ENCODE data around the gene POR. TPM values are rescaled to one million over a fixed set of nuclear protein-coding genes. Genes with fewer than 3 reads are reported as not detected.

POR gene
- total and polyA plus RNA-seq, 9 donors: 30.4 to 42.7 (median 35.2) TPM

- 86% methylated on average over 17 of the region's 30 CpGs for WGBS (ENCODE audit: insufficient coverage)
- Histone ChIP-seq H3K36me3 (ENCODE audit: control insufficient read depth, insufficient read depth, low read length) (peaks cover 19% of the 10 kb centered on the region), H3K4me1 (ENCODE audit: control insufficient read depth, insufficient read depth, low read length) (peaks cover 66% of the 10 kb centered on the region), H3K27me3 (ENCODE audit: control insufficient read depth, insufficient read depth, low read length) (no peaks in the 10 kb centered on the region), H3K9me3 (replicated peaks; ENCODE audit: control insufficient read depth, low read depth, low read length) (no peaks in the 10 kb centered on the region), H3K4me3 (ENCODE audit: low read length) (no peak overlapping the region), H3K27ac (ENCODE audit: low read length) (no peak overlapping the region)
- no peak for DNase-seq
These were observed 54.9 kb downstream of the POR start for GRCh38 chr7:75969704-75970498.

- 82% methylated on average over 13 of the region's 14 CpGs for WGBS (ENCODE audit: insufficient coverage)
- H3K4me1 ChIP-seq (ENCODE audit: control insufficient read depth, insufficient read depth, low read length): peaks cover 51% of the 10 kb centered on the region
- H3K27ac ChIP-seq (ENCODE audit: low read length): no peak overlapping the region
- DNase-seq: no peak
- no peak overlapping the region for H3K4me3 ChIP-seq (ENCODE audit: low read length)
- H3K36me3 ChIP-seq (ENCODE audit: control insufficient read depth, insufficient read depth, low read length): peaks cover 19% of the 10 kb centered on the region
- no peaks in the 10 kb centered on the region for H3K27me3 ChIP-seq (ENCODE audit: control insufficient read depth, insufficient read depth, low read length)
- no peaks in the 10 kb centered on the region for H3K9me3 ChIP-seq (replicated peaks; ENCODE audit: control insufficient read depth, low read depth, low read length)
These were observed 56.5 kb downstream of the POR start for GRCh38 chr7:75971309-75971960.

- H3K4me1 ChIP-seq (ENCODE audit: control insufficient read depth, insufficient read depth, low read length): peaks cover 49% of the 10 kb centered on the region
- H3K27me3 ChIP-seq (ENCODE audit: control insufficient read depth, insufficient read depth, low read length): no peaks in the 10 kb centered on the region
- 40% methylated on average over 14 of the region's 19 CpGs for WGBS (ENCODE audit: insufficient coverage)
- no peaks in the 10 kb centered on the region for H3K9me3 ChIP-seq (replicated peaks; ENCODE audit: control insufficient read depth, low read depth, low read length)
- no peak overlapping the region for H3K4me3 ChIP-seq (ENCODE audit: low read length)
- no peak overlapping the region for H3K27ac ChIP-seq (ENCODE audit: low read length)
- peak; percentile 48 for DNase-seq
- H3K36me3 ChIP-seq (ENCODE audit: control insufficient read depth, insufficient read depth, low read length): peaks cover 19% of the 10 kb centered on the region
These were observed 57.2 kb downstream of the POR start for GRCh38 chr7:75971961-75972763.

GRCh38 chr7:75977743-75978142 is 62.8 kb downstream of the POR start:
- Histone ChIP-seq H3K4me3 (ENCODE audit: low read length) (no peak overlapping the region), H3K36me3 (ENCODE audit: control insufficient read depth, insufficient read depth, low read length) (peaks cover 37% of the 10 kb centered on the region), H3K27me3 (ENCODE audit: control insufficient read depth, insufficient read depth, low read length) (no peaks in the 10 kb centered on the region), H3K9me3 (replicated peaks; ENCODE audit: control insufficient read depth, low read depth, low read length) (no peaks in the 10 kb centered on the region), H3K4me1 (ENCODE audit: control insufficient read depth, insufficient read depth, low read length) (peaks cover 28% of the 10 kb centered on the region), H3K27ac (ENCODE audit: low read length) (peak overlapping the region; percentile 67)
- WGBS (ENCODE audit: insufficient coverage): no CpG with 5 or more reads among the region's 8 CpGs
- DNase-seq: peak; percentile 97

GRCh38 chr7:75979759-75980429 is 64.9 kb downstream of the POR start:
- Histone ChIP-seq H3K27me3 (ENCODE audit: control insufficient read depth, insufficient read depth, low read length) (no peaks in the 10 kb centered on the region), H3K4me1 (ENCODE audit: control insufficient read depth, insufficient read depth, low read length) (peaks cover 28% of the 10 kb centered on the region), H3K36me3 (ENCODE audit: control insufficient read depth, insufficient read depth, low read length) (peaks cover 52% of the 10 kb centered on the region), H3K27ac (ENCODE audit: low read length) (no peak overlapping the region), H3K9me3 (replicated peaks; ENCODE audit: control insufficient read depth, low read depth, low read length) (no peaks in the 10 kb centered on the region), H3K4me3 (ENCODE audit: low read length) (no peak overlapping the region)
- 76% methylated on average over 14 of the region's 22 CpGs for WGBS (ENCODE audit: insufficient coverage)
- DNase-seq: peak; percentile 22

- no peaks in the 10 kb centered on the region for H3K9me3 ChIP-seq (replicated peaks; ENCODE audit: control insufficient read depth, low read depth, low read length)
- DNase-seq: no peak
- WGBS (ENCODE audit: insufficient coverage): 86% methylated on average over 27 of the region's 29 CpGs
- no peak overlapping the region for H3K27ac ChIP-seq (ENCODE audit: low read length)
- no peak overlapping the region for H3K4me3 ChIP-seq (ENCODE audit: low read length)
- peaks cover 28% of the 10 kb centered on the region for H3K4me1 ChIP-seq (ENCODE audit: control insufficient read depth, insufficient read depth, low read length)
- no peaks in the 10 kb centered on the region for H3K27me3 ChIP-seq (ENCODE audit: control insufficient read depth, insufficient read depth, low read length)
- H3K36me3 ChIP-seq (ENCODE audit: control insufficient read depth, insufficient read depth, low read length): peaks cover 60% of the 10 kb centered on the region
These were observed 65.7 kb downstream of the POR start for GRCh38 chr7:75980430-75981202.

GRCh38 chr7:75981203-75981452 is 66.2 kb downstream of the POR start:
- peaks cover 28% of the 10 kb centered on the region for H3K4me1 ChIP-seq (ENCODE audit: control insufficient read depth, insufficient read depth, low read length)

GRCh38 chr7:75981453-75982305 is 66.7 kb downstream of the POR start:
- 84% methylated on average over 31 of the region's 38 CpGs for WGBS (ENCODE audit: insufficient coverage)
- Histone ChIP-seq H3K4me3 (ENCODE audit: low read length) (no peak overlapping the region), H3K27me3 (ENCODE audit: control insufficient read depth, insufficient read depth, low read length) (no peaks in the 10 kb centered on the region), H3K4me1 (ENCODE audit: control insufficient read depth, insufficient read depth, low read length) (peaks cover 28% of the 10 kb centered on the region), H3K9me3 (replicated peaks; ENCODE audit: control insufficient read depth, low read depth, low read length) (no peaks in the 10 kb centered on the region), H3K36me3 (ENCODE audit: control insufficient read depth, insufficient read depth, low read length) (peaks cover 70% of the 10 kb centered on the region), H3K27ac (ENCODE audit: low read length) (no peak overlapping the region)
- no peak for DNase-seq

More at GRCh38 chr7:75981203-75981452, 66.2 kb downstream of the POR start:
- no peaks in the 10 kb centered on the region for H3K9me3 ChIP-seq (replicated peaks; ENCODE audit: control insufficient read depth, low read depth, low read length)
- no peaks in the 10 kb centered on the region for H3K27me3 ChIP-seq (ENCODE audit: control insufficient read depth, insufficient read depth, low read length)
- 87% methylated on average over 11 of the region's 12 CpGs for WGBS (ENCODE audit: insufficient coverage)
- H3K27ac ChIP-seq (ENCODE audit: low read length): no peak overlapping the region
- no peak overlapping the region for H3K4me3 ChIP-seq (ENCODE audit: low read length)
- no peak for DNase-seq
- H3K36me3 ChIP-seq (ENCODE audit: control insufficient read depth, insufficient read depth, low read length): peaks cover 65% of the 10 kb centered on the region

Measured in muscle of leg (tissue), 11 donors.